Body of pancreas (tissue), 4 donors: ENCODE measurements around the gene PLAC1. TPM values are rescaled to one million over a fixed set of nuclear protein-coding genes. Genes with fewer than 3 reads are reported as not detected.

Experiments
- ATAC-seq: fragments of 150-250 bp; one replicate; pipeline ENCODE4 v1.9.1; 2016
- DNase-seq, 4 donors: peaks; one replicate each; pipeline ENCODE4 v3.0.0-alpha.2; 2019
- H3K27ac ChIP-seq, 4 donors: fragments of 200-600 bp; sonication (generic); 1 replicate in 3 of 4; 2 replicates in 1 of 4; pipeline versions ENCODE4 v1.5.1 to v1.6.1; 2016 to 2019; ENCODE audit warnings: mild to moderate bottlenecking in 1 of 4, mixed read lengths in 1 of 4, moderate library complexity in 1 of 4
- H3K27me3 ChIP-seq, 2 donors: fragments of 200-600 bp; sonication (generic); one replicate each; pipeline ENCODE4 v1.6.0; 2016; ENCODE audit warnings: mild to moderate bottlenecking in 1 of 2
- H3K36me3 ChIP-seq, 2 donors: fragments of 200-600 bp; sonication (generic); replicated peaks in 1 of 2; 2 replicates each; pipeline ENCODE4 v1.5.1; 2016; ENCODE audit warnings: low read depth in 2 of 2; ENCODE audit not compliant: insufficient read depth in 1 of 2
- H3K4me1 ChIP-seq: fragments of 200-600 bp; sonication (generic); one replicate; pipeline ENCODE4 v1.6.0; 2016
- H3K4me3 ChIP-seq, 2 donors: fragments of 200-600 bp; sonication (generic); 1 replicate in 1 of 2; 2 replicates in 1 of 2; pipeline ENCODE4 v1.5.1; 2016 to 2019
- H3K9me3 ChIP-seq, 3 donors: fragments of 200-600 bp; sonication (generic); 1 replicate in 2 of 3; 2 replicates in 1 of 3; pipeline ENCODE4 v1.5.1; 2016
- POLR2A ChIP-seq, 3 donors: fragments of 450-650 bp; IDR thresholded peaks; one replicate each; pipeline ENCODE4 v1.6.1; 2016; ENCODE audit warnings: antibody characterized with exemption in 3 of 3, mild to moderate bottlenecking in 2 of 3
- WGBS, 2 donors: methylation state at CpG; one replicate each; pipeline ENCODE4 v1.1.5; 2017; 5-methylcytosine and 5-hydroxymethylcytosine counted together
- intact Hi-C: fragments of 100-400 bp; cut with DNase I; formaldehyde crosslinking; loops from one replicate; pipeline ENCODE4 v1.15.1; 2023
- total RNA-seq, 2 donors: library from RNA; depleted of rRNA; stranded (reverse); fragments of >200 nt; gene quantifications; one replicate each; pipeline ENCODE4 v1.1.0, GENCODE V29; 2016
- TF ChIP-seq, protein P1 (sequence below), 7 experiments: fragments of 450-650 bp in 4 of 7; fragments of 200-600 bp in 3 of 7; sonication (generic) in 3 of 7; IDR thresholded peaks; one replicate each; pipeline ENCODE4 v1.5.1; 2016 to 2019; ENCODE audit warnings: antibody characterized with exemption in 7 of 7

The PLAC1 gene
- total RNA-seq, 2 donors from 2014 or later: not detected

DNA sequence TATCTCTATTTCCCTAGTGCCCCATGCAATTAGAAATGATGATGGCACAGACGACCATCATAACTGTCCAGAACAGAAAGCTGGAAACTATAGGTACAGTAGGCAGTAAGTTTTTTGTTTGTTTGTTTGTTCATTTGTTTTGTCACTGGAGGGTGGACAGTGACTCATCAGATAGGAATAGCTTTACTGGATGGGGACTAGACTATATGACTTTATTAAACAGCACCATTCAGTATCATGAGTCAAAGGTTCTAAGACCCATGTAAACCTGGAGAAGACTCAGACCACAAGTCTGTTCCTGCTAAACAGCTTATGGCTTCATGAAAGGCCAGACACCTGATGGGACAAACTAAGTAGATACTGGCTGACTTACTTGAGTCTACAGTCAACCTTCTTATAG is 38.4 kb downstream of the PLAC1 start:
- Histone ChIP-seq H3K27me3 (no peaks in the 10 kb centered on the region), H3K36me3 (no peaks in the 10 kb centered on the region), H3K4me3 (no peak overlapping the region), H3K4me1 (no peaks in the 10 kb centered on the region), H3K27ac (no peak overlapping the region), H3K9me3 (no peaks in the 10 kb centered on the region)
- WGBS, 2 donors: 57 to 61% methylated on average over 1 of the region's 1 CpG
- DNase-seq: no peak
- TF ChIP-seq POLR2A (IDR thresholded peaks at IDR 0.05): no peak
- TF ChIP-seq, protein P1, sequence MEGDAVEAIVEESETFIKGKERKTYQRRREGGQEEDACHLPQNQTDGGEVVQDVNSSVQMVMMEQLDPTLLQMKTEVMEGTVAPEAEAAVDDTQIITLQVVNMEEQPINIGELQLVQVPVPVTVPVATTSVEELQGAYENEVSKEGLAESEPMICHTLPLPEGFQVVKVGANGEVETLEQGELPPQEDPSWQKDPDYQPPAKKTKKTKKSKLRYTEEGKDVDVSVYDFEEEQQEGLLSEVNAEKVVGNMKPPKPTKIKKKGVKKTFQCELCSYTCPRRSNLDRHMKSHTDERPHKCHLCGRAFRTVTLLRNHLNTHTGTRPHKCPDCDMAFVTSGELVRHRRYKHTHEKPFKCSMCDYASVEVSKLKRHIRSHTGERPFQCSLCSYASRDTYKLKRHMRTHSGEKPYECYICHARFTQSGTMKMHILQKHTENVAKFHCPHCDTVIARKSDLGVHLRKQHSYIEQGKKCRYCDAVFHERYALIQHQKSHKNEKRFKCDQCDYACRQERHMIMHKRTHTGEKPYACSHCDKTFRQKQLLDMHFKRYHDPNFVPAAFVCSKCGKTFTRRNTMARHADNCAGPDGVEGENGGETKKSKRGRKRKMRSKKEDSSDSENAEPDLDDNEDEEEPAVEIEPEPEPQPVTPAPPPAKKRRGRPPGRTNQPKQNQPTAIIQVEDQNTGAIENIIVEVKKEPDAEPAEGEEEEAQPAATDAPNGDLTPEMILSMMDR (IDR thresholded peaks at IDR 0.05): no peak
- ATAC-seq: no peak
- intact Hi-C loops: no loop called here

DNA sequence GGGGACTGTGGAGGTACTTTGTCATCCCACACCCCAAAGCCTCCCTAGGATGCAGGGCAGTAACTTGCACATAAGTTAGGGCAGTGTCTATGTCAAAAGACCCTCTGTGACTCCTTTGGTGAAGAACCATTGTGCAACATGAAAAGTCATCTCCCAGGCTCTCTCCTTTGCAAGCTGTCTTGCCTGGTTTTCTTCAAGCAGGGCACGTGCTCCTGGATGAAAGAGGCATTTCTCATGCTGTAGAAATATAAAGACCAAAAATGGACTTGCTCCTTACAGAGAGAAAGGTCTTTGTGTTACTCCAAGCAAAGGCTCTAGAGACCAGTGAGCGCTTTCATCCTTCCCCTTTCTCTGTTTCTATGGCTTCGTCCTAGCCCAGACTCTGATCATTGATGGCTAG is 44.9 kb downstream of the PLAC1 start:
- intact Hi-C loops: no loop called here

DNA sequence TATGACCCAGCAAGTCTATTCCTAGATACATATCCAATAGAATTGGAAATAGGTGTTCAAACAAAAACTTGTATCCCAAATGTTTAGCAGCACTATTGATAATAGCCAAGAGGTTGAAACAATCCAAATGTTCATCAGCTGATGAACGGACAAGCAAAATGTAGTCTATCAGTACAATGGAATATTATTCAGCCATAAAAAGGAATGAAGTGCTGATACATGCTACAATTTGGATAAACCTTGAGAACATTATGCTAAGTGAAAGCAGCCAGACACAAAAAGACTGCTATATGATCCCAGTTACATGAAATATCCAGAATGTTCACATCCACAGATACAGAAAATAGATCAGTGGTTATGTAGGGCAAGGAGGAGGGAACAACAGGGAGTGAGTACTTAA is 50.1 kb downstream of the PLAC1 start:
- H3K27me3 ChIP-seq: no peaks in the 10 kb centered on the region
- intact Hi-C loops: no loop called here
- H3K4me1 ChIP-seq: peaks cover 3% of the 10 kb centered on the region
- 88 to 94% methylated on average over 1 of the region's 1 CpG for WGBS, 2 donors
- H3K9me3 ChIP-seq: no peaks in the 10 kb centered on the region
- no peak overlapping the region for H3K4me3 ChIP-seq
- TF ChIP-seq, protein P1 (IDR thresholded peaks at IDR 0.05): no peak
- TF ChIP-seq POLR2A (IDR thresholded peaks at IDR 0.05): no peak
- no peak overlapping the region for H3K27ac ChIP-seq
- DNase-seq: no peak
- no peaks in the 10 kb centered on the region for H3K36me3 ChIP-seq
- ATAC-seq: no peak

More for the DNA sequence above, 44.9 kb downstream of the PLAC1 start:
- Histone ChIP-seq H3K9me3 (no peaks in the 10 kb centered on the region), H3K4me3 (no peak overlapping the region), H3K27me3 (no peaks in the 10 kb centered on the region), H3K36me3 (no peaks in the 10 kb centered on the region), H3K27ac (no peak overlapping the region), H3K4me1 (no peaks in the 10 kb centered on the region)
- no peak for TF ChIP-seq POLR2A (IDR thresholded peaks at IDR 0.05)
- TF ChIP-seq, protein P1 (IDR thresholded peaks at IDR 0.05): no peak
- 61 to 89% methylated on average over 2 to 3 of the region's 3 CpGs for WGBS, 2 donors
- DNase-seq (no peak), ATAC-seq (no peak)

DNA sequence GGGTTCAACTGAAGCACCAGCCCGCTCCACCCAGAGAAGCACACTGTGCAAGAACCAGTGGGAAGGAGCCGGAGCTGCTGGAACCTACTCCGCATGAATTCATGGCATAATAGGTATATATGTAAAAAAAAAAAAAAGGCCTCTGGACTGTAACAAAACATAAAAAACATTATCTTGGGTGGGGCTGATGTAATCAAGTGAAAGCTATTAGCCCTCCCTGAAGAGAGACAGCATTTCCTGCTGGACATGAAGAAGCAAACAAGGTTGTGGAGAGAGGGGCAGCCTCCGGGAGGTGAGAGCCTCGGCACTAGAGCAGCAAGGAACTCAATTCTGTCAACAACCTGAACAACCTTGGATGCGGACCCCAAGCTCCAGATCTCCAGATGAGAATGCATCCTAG is 50.7 kb downstream of the PLAC1 start:
- intact Hi-C loops: no loop called here
- H3K4me3 ChIP-seq: no peak overlapping the region
- H3K4me1 ChIP-seq: peaks cover 3% of the 10 kb centered on the region
- no peaks in the 10 kb centered on the region for H3K27me3 ChIP-seq
- no peak for DNase-seq
- no peaks in the 10 kb centered on the region for H3K9me3 ChIP-seq
- no peak for ATAC-seq
- WGBS, 2 donors: 92 to 94% methylated on average over 6 of the region's 6 CpGs
- no peak overlapping the region for H3K27ac ChIP-seq
- TF ChIP-seq POLR2A (IDR thresholded peaks at IDR 0.05): no peak
- TF ChIP-seq, protein P1 (IDR thresholded peaks at IDR 0.05): no peak
- H3K36me3 ChIP-seq: no peaks in the 10 kb centered on the region

DNA sequence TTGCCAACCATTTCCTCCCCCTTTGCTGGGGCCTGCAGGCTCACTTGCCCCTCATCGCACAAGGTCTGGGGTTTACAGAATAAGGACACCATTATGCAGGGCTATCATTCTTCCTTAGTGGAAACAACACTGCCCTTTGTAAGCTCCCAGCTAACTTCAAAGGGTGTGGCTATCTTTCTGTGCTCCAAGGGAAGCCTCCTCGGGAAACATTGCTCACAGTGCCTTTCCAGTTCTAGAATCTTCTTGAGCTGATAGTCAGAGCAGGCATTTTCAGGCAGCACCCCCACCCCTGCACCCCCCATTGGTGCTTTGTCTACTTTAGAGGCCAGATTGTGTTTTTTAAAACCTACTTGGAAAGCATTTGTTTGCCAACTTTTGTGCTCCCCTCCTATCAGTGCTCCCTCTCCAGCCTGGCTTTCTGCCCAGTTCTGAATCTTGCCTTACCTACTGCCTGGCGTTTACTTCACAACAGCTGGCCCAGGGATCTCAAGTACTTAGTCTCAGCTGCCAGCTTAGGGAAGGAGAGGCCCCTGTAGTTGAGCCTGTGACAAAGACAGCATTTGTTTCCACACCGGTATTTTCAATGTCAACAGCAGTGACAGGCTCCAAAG is 53.5 kb downstream of the PLAC1 start:
- H3K27me3 ChIP-seq: no peaks in the 10 kb centered on the region
- H3K4me1 ChIP-seq: peaks cover 3% of the 10 kb centered on the region
- 22 to 29% methylated on average over 4 of the region's 4 CpGs for WGBS, 2 donors
- H3K4me3 ChIP-seq: no peak overlapping the region
- H3K36me3 ChIP-seq: no peaks in the 10 kb centered on the region
- no peak for TF ChIP-seq POLR2A (IDR thresholded peaks at IDR 0.05)
- TF ChIP-seq, protein P1 (IDR thresholded peaks at IDR 0.05): no peak
- no peak for ATAC-seq
- H3K27ac ChIP-seq: no peak overlapping the region
- peak; percentile 43 to 74 (median 62) for DNase-seq
- H3K9me3 ChIP-seq: no peaks in the 10 kb centered on the region
- intact Hi-C loops: no loop called here
